Measurements from ENCODE around the gene PIP4K2C. TPM values are rescaled to one million over a fixed set of nuclear protein-coding genes. Genes with fewer than 3 reads are reported as not detected.

Gene PIP4K2C
- total and polyA plus RNA-seq, 2 experiments from 2014 or later: 10.8 to 30.6 TPM

DNA sequence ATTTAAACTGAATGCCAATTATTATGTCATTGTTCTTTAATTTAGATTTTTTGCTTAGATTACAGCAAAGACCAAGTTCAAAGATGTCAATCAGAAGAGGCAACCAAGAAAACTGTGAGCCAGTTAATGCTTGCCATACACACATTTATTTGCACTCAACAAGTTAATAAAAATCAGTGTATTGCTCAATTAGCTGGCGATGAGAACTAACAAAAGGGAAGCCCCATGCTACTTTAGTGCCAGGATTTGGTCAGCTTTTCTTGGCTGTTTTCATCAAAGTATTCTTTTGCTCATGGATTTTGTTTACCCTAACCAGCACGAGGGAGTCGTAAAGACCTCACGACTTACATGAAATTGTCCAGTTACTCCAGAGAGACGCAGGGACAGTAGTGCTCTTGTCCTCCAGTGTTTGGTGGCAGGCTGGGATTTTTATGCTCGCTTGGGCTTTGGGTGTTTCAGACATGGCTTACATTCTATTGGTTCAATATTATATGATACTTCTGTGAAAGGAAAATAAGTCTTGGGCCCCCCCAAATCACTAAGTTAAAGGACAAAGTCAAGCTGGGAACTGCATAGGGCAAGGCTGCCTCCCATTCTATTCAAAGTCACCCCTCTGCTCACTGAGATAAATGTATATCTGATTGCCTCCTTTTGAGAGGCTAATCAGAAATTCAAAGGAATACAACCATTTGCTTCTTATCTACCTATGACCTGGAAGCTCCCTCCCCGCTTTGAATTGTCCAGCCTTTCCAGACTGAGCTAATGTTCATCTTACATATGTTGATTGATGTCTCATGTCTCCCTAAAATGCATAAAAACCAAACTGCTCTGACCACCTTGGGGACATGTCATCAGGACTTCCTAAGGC is 49.4 kb downstream of the PIP4K2C start:
- DNase-seq (ENCODE audit: low spot score) (no peak), ATAC-seq (no peak)
- no peaks in the 10 kb centered on the region for H3K9me2 ChIP-seq (ENCODE audit: insufficient read depth)
- no peaks in the 10 kb centered on the region for H3K79me2 ChIP-seq (replicated peaks; ENCODE audit: insufficient read depth)
- no peak overlapping the region for H3K4me3 ChIP-seq
- no peak overlapping the region for H3K27ac ChIP-seq (ENCODE audit: low read depth)
- no peak overlapping the region for H3K4me2 ChIP-seq
- H3K27me3 ChIP-seq (ENCODE audit: insufficient read depth): peaks cover 10% of the 10 kb centered on the region
- peaks cover 8% of the 10 kb centered on the region for H3K36me3 ChIP-seq (ENCODE audit: insufficient read depth)
- peaks cover 17% of the 10 kb centered on the region for H3K4me1 ChIP-seq (ENCODE audit: insufficient read depth)
- H3K27ac Mint-ChIP-seq: no peak overlapping the region
- TF ChIP-seq CREB1 (CRISPR knock-in tag; IDR thresholded peaks at IDR 0.05; ENCODE audit: low read depth) (no peak), EZH2 (IDR thresholded peaks at IDR 0.05; ENCODE audit: low read depth, unreplicated experiment) (no peak), EZH2phosphoT487 (IDR thresholded peaks at IDR 0.05; ENCODE audit: unreplicated experiment) (no peak), ZNF114 (CRISPR knock-in tag; IDR thresholded peaks at IDR 0.05) (no peak), STAT1 (IDR thresholded peaks at IDR 0.05; ENCODE audit: unreplicated experiment) (no peak), POLR2AphosphoS5 (IDR thresholded peaks at IDR 0.05; ENCODE audit: low read depth) (no peak), NANOG (IDR thresholded peaks at IDR 0.05; ENCODE audit: borderline replicate concordance) (no peak), ZNF331 (CRISPR knock-in tag; IDR thresholded peaks at IDR 0.05; ENCODE audit: low read depth) (no peak), JUNB (IDR thresholded peaks at IDR 0.05; ENCODE audit: unreplicated experiment) (no peak)
- TF ChIP-seq, protein P1, sequence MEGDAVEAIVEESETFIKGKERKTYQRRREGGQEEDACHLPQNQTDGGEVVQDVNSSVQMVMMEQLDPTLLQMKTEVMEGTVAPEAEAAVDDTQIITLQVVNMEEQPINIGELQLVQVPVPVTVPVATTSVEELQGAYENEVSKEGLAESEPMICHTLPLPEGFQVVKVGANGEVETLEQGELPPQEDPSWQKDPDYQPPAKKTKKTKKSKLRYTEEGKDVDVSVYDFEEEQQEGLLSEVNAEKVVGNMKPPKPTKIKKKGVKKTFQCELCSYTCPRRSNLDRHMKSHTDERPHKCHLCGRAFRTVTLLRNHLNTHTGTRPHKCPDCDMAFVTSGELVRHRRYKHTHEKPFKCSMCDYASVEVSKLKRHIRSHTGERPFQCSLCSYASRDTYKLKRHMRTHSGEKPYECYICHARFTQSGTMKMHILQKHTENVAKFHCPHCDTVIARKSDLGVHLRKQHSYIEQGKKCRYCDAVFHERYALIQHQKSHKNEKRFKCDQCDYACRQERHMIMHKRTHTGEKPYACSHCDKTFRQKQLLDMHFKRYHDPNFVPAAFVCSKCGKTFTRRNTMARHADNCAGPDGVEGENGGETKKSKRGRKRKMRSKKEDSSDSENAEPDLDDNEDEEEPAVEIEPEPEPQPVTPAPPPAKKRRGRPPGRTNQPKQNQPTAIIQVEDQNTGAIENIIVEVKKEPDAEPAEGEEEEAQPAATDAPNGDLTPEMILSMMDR (conservative IDR thresholded peaks at IDR 0.05; ENCODE audit: low read depth in 2 of 2): no peak
- TF ChIP-seq, protein P2, sequence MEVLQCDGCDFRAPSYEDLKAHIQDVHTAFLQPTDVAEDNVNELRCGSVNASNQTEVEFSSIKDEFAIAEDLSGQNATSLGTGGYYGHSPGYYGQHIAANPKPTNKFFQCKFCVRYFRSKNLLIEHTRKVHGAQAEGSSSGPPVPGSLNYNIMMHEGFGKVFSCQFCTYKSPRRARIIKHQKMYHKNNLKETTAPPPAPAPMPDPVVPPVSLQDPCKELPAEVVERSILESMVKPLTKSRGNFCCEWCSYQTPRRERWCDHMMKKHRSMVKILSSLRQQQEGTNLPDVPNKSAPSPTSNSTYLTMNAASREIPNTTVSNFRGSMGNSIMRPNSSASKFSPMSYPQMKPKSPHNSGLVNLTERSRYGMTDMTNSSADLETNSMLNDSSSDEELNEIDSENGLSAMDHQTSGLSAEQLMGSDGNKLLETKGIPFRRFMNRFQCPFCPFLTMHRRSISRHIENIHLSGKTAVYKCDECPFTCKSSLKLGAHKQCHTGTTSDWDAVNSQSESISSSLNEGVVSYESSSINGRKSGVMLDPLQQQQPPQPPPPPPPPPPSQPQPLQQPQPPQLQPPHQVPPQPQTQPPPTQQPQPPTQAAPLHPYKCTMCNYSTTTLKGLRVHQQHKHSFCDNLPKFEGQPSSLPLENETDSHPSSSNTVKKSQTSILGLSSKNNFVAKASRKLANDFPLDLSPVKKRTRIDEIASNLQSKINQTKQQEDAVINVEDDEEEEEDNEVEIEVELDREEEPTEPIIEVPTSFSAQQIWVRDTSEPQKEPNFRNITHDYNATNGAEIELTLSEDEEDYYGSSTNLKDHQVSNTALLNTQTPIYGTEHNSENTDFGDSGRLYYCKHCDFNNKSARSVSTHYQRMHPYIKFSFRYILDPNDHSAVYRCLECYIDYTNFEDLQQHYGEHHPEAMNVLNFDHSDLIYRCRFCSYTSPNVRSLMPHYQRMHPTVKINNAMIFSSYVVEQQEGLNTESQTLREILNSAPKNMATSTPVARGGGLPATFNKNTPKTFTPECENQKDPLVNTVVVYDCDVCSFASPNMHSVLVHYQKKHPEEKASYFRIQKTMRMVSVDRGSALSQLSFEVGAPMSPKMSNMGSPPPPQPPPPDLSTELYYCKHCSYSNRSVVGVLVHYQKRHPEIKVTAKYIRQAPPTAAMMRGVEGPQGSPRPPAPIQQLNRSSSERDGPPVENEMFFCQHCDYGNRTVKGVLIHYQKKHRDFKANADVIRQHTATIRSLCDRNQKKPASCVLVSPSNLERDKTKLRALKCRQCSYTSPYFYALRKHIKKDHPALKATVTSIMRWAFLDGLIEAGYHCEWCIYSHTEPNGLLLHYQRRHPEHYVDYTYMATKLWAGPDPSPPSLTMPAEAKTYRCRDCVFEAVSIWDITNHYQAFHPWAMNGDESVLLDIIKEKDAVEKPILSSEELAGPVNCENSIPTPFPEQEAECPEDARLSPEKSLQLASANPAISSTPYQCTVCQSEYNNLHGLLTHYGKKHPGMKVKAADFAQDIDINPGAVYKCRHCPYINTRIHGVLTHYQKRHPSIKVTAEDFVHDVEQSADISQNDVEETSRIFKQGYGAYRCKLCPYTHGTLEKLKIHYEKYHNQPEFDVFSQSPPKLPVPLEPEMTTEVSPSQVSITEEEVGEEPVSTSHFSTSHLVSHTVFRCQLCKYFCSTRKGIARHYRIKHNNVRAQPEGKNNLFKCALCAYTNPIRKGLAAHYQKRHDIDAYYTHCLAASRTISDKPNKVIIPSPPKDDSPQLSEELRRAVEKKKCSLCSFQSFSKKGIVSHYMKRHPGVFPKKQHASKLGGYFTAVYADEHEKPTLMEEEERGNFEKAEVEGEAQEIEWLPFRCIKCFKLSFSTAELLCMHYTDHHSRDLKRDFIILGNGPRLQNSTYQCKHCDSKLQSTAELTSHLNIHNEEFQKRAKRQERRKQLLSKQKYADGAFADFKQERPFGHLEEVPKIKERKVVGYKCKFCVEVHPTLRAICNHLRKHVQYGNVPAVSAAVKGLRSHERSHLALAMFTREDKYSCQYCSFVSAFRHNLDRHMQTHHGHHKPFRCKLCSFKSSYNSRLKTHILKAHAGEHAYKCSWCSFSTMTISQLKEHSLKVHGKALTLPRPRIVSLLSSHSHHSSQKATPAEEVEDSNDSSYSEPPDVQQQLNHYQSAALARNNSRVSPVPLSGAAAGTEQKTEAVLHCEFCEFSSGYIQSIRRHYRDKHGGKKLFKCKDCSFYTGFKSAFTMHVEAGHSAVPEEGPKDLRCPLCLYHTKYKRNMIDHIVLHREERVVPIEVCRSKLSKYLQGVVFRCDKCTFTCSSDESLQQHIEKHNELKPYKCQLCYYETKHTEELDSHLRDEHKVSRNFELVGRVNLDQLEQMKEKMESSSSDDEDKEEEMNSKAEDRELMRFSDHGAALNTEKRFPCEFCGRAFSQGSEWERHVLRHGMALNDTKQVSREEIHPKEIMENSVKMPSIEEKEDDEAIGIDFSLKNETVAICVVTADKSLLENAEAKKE (CRISPR knock-in tag; IDR thresholded peaks at IDR 0.05): no peak
- TF ChIP-seq, protein P3, sequence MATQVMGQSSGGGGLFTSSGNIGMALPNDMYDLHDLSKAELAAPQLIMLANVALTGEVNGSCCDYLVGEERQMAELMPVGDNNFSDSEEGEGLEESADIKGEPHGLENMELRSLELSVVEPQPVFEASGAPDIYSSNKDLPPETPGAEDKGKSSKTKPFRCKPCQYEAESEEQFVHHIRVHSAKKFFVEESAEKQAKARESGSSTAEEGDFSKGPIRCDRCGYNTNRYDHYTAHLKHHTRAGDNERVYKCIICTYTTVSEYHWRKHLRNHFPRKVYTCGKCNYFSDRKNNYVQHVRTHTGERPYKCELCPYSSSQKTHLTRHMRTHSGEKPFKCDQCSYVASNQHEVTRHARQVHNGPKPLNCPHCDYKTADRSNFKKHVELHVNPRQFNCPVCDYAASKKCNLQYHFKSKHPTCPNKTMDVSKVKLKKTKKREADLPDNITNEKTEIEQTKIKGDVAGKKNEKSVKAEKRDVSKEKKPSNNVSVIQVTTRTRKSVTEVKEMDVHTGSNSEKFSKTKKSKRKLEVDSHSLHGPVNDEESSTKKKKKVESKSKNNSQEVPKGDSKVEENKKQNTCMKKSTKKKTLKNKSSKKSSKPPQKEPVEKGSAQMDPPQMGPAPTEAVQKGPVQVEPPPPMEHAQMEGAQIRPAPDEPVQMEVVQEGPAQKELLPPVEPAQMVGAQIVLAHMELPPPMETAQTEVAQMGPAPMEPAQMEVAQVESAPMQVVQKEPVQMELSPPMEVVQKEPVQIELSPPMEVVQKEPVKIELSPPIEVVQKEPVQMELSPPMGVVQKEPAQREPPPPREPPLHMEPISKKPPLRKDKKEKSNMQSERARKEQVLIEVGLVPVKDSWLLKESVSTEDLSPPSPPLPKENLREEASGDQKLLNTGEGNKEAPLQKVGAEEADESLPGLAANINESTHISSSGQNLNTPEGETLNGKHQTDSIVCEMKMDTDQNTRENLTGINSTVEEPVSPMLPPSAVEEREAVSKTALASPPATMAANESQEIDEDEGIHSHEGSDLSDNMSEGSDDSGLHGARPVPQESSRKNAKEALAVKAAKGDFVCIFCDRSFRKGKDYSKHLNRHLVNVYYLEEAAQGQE (IDR thresholded peaks at IDR 0.05; ENCODE audit: unreplicated experiment): no peak
- TF ChIP-seq, protein P4, sequence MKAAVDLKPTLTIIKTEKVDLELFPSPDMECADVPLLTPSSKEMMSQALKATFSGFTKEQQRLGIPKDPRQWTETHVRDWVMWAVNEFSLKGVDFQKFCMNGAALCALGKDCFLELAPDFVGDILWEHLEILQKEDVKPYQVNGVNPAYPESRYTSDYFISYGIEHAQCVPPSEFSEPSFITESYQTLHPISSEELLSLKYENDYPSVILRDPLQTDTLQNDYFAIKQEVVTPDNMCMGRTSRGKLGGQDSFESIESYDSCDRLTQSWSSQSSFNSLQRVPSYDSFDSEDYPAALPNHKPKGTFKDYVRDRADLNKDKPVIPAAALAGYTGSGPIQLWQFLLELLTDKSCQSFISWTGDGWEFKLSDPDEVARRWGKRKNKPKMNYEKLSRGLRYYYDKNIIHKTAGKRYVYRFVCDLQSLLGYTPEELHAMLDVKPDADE (IDR thresholded peaks at IDR 0.05): no peak
- H3K36me3 Mint-ChIP-seq (ENCODE audit: low read depth): peaks cover 9% of the 10 kb centered on the region; the same call in 2 of the 3 replicates
- no peaks in the 10 kb centered on the region for H3F3A ChIP-seq (replicated peaks; ENCODE audit: low read depth)
- H4K20me1 ChIP-seq (replicated peaks; ENCODE audit: insufficient read depth): no peaks in the 10 kb centered on the region
- H3K4me1 Mint-ChIP-seq: peaks cover 10% of the 10 kb centered on the region
- peaks cover 31% of the 10 kb centered on the region; the same call in 2 of the 3 replicates for H3K9me3 Mint-ChIP-seq
- H3K27me3 Mint-ChIP-seq (ENCODE audit: insufficient read depth, low read depth, poor library complexity): peaks cover 10% of the 10 kb centered on the region
- no peak overlapping the region for H3K4me3 Mint-ChIP-seq
- H2AFZ ChIP-seq: no peak overlapping the region
